ENCODE results near the gene TBATA. TPM values are rescaled to one million over a fixed set of nuclear protein-coding genes. Genes with fewer than 3 reads are reported as not detected.

The TBATA gene
- total RNA-seq, 1 experiment from 2014 or later: not detected

Other genes starting within 250 kb of the TBATA start
- gene PRF1, start 182.6 kb downstream of the TBATA start, total RNA-seq (2014; rRNA removed): not detected in 2 replicates
- 0.91 and 1.4 TPM in 2 replicates for gene ADAMTS14, start 112.9 kb downstream of the TBATA start, total RNA-seq (2014; rRNA removed)
- gene SGPL1, start 30.6 kb upstream of the TBATA start, total RNA-seq (2014; rRNA removed): 77.6 and 101 TPM in 2 replicates
- gene PCBD1, start 103.2 kb upstream of the TBATA start, total RNA-seq (2014; rRNA removed): 277 and 283 TPM in 2 replicates

Data from PC-3 (cell line).